IPS-15b (cell line): ENCODE data around the gene HK1.

Source experiments
- H3K27me3 ChIP-seq: one replicate; pipeline ENCODE4 v1.6.1; 2013; ENCODE audit warnings: low read length; ENCODE audit not compliant: control insufficient read depth, insufficient read depth
- H3K36me3 ChIP-seq: one replicate; pipeline ENCODE4 v1.6.1; 2013; ENCODE audit warnings: low read length; ENCODE audit not compliant: control insufficient read depth, insufficient read depth
- H3K4me1 ChIP-seq: one replicate; pipeline ENCODE4 v1.6.1; 2013; ENCODE audit warnings: mild to moderate bottlenecking, low read length; ENCODE audit not compliant: control insufficient read depth, insufficient read depth
- H3K4me3 ChIP-seq: one replicate; pipeline ENCODE4 v1.5.1; 2013; ENCODE audit warnings: low read depth, low read length
- H3K9ac ChIP-seq: one replicate; pipeline ENCODE4 v1.6.1; 2013; ENCODE audit warnings: low read depth, mild to moderate bottlenecking, low read length
- H3K9me3 ChIP-seq: one replicate; pipeline ENCODE4 v1.6.1; 2013; ENCODE audit warnings: mild to moderate bottlenecking, low read length; ENCODE audit not compliant: control insufficient read depth, insufficient read depth

HK1 gene

DNA sequence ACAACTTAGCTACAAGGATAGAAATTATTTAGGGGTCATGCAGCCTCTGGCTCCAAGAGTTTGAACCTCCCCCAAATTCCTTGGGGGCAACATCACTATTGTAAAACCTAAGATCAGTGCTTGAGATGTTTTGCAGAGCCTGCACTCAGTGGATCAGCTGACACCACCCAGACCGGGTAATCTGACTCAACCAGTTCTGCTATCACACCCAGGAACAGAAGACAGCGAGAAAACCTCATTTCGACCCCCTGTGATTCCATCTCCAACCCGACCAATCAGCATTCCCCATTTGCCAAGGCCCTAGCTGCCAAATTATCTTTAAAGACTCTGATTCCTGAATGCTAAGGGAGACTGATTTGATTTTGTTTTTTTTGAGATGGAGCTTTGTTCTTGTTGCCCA, 133.2 kb downstream of the HK1 start:
- no peaks in the 10 kb centered on the region for H3K4me1 ChIP-seq
- H3K9me3 ChIP-seq, result no peaks in the 10 kb centered on the region
- H3K9ac ChIP-seq, result no peak overlapping the region
- H3K36me3 ChIP-seq, result no peaks in the 10 kb centered on the region
- peaks cover 7% of the 10 kb centered on the region for H3K27me3 ChIP-seq
- H3K4me3 ChIP-seq, result no peak overlapping the region

DNA sequence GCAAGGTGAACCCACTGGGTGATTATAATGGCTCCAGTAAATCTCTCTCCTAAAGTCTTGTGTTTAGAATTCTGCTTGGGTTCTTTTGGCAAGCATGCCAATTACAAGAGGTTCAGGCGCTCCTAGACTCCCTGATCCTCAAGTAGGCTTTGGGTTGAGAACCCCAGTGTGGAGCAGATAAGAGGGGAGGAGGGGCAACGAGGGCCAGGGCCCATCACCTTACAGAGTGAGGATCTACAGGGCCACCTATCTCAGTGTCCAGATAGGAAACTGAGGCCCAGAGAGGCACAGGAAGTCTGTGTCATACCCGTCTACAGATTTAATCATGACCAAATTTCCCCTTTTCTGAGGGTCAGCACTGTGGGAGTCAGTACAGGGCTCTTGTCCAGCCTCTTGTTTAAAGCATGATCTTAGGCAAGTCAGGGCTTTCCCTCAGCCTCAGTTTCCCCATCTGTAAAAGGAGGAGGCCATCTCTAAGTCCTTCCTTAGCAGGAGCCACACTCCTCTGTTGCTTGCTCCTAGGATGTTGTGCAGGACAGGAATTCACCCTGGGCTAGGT, 134.0 kb downstream of the HK1 start:
- H3K27me3 ChIP-seq, result peaks cover 7% of the 10 kb centered on the region
- H3K9ac ChIP-seq, result no peak overlapping the region
- H3K4me1 ChIP-seq, result no peaks in the 10 kb centered on the region
- H3K9me3 ChIP-seq, result no peaks in the 10 kb centered on the region
- H3K36me3 ChIP-seq, result no peaks in the 10 kb centered on the region
- H3K4me3 ChIP-seq, result no peak overlapping the region

DNA sequence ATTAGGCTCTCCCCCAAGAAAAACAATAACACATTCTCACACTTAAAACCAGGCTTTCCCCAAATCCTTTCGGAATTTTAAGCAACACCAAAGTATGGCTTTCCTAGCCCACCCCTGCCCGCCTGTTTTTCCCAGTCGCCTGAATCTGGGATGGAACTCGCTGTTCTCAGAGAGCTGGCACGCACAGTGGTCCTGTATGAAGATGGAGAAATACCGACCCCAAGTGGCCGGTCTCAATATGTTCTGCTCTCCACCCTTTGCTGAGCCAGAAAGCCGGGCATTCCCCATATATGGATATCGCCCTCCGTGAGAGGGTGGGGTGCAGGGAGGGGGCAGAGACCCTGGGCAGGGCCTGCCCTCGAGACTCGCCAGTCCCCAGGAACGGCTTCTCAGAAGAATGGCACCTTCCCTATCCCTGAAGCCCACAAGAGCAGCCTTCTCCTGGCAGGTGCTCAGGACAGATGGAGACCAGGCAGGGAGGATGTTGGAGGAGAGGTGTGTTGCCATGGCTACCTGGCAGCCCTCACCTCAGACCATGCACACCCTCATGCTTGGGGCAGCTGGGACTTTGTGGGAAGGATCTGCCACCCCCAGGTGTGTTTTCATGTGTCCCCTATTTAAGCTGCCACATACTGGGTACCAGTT, 135.0 kb downstream of the HK1 start:
- Histone ChIP-seq H3K36me3 (no peaks in the 10 kb centered on the region), H3K9ac (no peak overlapping the region), H3K4me1 (no peaks in the 10 kb centered on the region), H3K9me3 (no peaks in the 10 kb centered on the region), H3K27me3 (peaks cover 3% of the 10 kb centered on the region), H3K4me3 (no peak overlapping the region)

DNA sequence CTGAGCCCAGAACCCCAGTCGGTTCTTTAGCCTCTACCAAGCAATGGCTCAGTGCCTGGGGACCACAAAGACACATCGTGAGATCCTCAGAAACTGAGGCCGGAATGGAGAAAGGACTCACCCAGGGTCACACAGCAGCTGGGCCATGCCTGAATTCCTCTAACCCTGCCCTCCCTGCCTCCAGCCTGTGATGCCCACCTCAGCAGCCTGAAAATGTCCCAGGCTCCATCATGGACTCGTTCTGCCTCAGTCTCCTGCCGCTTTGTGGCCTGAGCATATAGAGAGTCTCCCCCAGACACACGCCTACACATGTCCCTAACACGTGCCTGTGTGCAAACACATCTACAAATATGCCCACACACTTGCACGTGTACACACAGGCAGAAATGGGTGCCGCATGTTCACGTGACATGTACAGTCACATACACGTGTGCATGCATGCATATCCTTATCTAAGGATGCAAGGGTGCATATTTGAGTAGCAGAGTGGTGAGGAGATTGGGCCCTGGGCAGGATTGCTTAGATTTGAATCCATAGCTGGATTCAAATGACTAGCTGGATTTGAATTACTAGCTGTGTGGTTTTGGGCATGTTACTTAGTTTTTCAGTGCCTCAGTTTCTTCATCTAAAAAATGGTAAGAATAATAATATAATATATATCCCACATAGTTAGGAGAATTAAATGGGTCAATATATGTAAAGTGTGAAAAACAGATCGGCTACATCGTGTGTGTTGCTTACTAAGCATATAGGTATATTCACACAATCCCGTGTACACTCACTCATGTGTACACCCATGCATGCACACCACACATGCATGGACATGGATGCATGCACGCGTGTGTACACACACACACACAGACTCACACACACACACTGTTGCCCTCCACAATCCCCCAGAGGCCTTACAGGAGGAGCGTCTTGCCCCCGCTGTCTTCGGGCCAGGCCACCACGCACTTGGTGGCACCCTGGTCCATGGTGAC, 136.0 kb downstream of the HK1 start:
- Histone ChIP-seq H3K9me3 (no peaks in the 10 kb centered on the region), H3K4me1 (no peaks in the 10 kb centered on the region), H3K9ac (no peak overlapping the region), H3K36me3 (no peaks in the 10 kb centered on the region), H3K4me3 (no peak overlapping the region), H3K27me3 (no peaks in the 10 kb centered on the region)

DNA sequence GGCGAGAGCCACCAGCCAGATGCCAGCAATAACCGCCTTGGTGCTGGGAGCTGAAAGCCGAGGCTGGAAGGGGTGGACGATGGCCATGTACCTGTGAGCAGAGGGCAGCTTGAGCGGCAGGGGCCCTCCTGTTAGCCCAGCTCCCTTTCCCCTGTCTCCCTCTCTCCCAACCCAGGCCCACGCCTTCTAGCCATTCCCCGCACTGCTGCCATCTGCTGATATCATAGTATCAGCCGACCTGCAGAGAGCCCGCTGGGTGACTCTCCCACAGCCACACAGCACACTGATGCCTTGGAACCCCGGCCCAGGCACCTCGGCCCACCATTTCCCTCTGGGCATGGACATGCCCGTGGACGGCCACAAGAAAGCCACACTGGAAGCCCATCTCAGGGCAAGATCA, 136.8 kb downstream of the HK1 start:
- Histone ChIP-seq H3K27me3 (no peaks in the 10 kb centered on the region), H3K9ac (no peak overlapping the region)

DNA sequence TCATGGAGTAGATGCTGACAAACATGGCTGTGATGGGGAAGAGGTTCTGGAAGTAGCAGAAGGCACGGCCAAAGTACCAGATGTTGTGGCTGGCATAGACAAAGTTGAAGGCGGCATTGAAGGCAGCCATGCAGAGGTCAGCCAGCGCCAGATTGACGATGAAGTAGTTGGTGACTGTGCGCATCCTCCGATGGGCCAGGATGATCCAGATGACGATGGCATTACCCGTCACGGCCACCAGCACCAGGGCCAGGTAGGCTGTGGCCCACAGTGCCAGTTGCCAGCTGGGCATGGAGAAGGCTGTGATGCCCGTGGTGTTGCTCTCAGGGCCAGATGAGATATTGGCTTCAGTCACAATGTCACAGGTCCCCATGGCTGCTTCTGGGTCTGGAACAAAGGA, 137.7 kb downstream of the HK1 start:
- no peaks in the 10 kb centered on the region for H3K27me3 ChIP-seq
- H3K9ac ChIP-seq, result no peak overlapping the region
- H3K4me3 ChIP-seq, result no peak overlapping the region
- no peaks in the 10 kb centered on the region for H3K9me3 ChIP-seq
- no peaks in the 10 kb centered on the region for H3K36me3 ChIP-seq
- H3K4me1 ChIP-seq, result no peaks in the 10 kb centered on the region

More for the DNA sequence above, 136.8 kb downstream of the HK1 start:
- Histone ChIP-seq H3K9me3 (no peaks in the 10 kb centered on the region), H3K4me3 (no peak overlapping the region), H3K4me1 (no peaks in the 10 kb centered on the region), H3K36me3 (no peaks in the 10 kb centered on the region)

DNA sequence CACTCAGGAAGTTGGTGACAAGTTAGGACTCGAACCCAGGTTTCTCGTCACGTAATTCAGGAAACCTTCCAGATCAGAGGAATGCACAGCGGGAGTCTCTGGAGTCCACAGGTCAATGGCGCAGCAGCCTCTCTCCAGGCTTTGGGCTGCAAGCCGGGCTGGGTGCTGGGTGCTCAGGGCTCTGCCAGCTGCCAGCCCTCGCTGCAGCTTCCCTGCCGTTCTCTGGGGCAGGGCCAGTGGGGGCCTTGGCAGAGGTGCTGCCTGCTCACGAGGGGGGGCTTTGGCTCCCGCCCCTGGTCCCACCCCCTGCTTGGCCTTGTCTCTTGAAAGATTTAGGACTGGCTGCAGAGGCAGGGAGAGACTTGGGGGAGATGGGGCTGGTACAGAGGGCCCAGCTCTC, 138.4 kb downstream of the HK1 start, which contains the start of gene TACR2:
Gene TACR2 (minus strand): TSS at position 224 of the 400 bp plus-strand sequence. CDS start 595 bp downstream, outside the sequence.
- Histone ChIP-seq H3K36me3 (no peaks in the 10 kb centered on the region), H3K4me3 (no peak within 1 kb of the TSS), H3K27me3 (no peaks in the 10 kb centered on the region), H3K4me1 (no peaks in the 10 kb centered on the region), H3K9ac (no peak within 1 kb of the TSS), H3K9me3 (no peaks in the 10 kb centered on the region)

DNA sequence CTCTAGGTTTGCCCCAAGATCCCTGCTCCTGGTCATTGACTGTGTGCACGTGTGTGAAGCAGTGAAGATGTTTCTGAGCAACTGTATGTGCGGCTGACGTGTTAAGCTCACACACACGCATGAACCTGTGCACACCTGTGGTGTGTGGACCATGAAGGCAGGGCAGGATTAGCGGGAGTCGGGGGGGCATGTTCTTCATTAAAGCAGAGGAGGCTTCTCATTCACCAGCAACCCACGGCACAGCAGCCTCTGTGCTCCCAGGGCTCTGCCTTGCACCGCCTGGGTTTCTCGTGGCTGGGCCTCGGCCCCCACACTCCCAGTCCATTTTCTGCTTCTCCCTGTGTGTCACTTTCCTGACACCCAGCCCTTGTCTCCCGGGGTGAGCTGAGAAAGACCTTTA, 139.2 kb downstream of the HK1 start:
- no peaks in the 10 kb centered on the region for H3K27me3 ChIP-seq
- H3K4me1 ChIP-seq, result no peaks in the 10 kb centered on the region
- H3K36me3 ChIP-seq, result no peaks in the 10 kb centered on the region
- H3K9me3 ChIP-seq, result no peaks in the 10 kb centered on the region
- no peak overlapping the region for H3K4me3 ChIP-seq
- no peak overlapping the region for H3K9ac ChIP-seq

DNA sequence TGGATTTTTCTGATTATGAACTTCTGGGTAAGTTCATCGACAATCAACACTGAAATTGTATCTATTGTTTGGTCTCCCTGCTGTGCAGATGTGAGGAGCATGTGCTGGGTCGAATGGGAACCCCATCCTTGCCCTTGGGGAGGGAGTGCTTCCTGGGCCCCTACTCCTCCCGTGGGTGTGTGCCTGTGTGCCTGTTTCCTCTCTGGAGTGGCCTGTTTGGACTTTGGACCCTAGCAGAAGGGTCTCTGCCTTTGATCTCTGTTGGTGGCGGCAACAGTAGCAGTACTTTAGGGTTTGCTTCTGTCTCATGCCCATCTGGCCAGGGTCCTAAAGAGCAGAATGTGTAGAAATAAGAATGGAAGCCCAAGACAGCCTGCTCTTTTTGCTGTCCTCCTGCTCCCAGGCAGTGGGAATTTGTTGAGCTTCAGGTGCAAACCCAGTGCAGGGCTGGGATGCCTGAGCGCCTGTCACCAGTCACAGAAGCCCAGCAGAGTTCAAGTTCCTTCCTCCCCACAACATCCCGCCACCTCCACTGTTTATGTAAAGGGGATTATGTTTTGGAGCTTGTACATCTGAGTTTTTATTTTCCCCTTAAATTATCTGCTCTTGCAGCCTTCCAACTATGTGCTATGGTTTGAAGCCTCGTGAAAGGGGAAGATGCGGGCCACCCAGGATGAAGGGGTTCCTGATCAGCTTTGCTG, 139.9 kb downstream of the HK1 start:
- Histone ChIP-seq H3K9ac (no peak overlapping the region), H3K27me3 (no peaks in the 10 kb centered on the region)

DNA sequence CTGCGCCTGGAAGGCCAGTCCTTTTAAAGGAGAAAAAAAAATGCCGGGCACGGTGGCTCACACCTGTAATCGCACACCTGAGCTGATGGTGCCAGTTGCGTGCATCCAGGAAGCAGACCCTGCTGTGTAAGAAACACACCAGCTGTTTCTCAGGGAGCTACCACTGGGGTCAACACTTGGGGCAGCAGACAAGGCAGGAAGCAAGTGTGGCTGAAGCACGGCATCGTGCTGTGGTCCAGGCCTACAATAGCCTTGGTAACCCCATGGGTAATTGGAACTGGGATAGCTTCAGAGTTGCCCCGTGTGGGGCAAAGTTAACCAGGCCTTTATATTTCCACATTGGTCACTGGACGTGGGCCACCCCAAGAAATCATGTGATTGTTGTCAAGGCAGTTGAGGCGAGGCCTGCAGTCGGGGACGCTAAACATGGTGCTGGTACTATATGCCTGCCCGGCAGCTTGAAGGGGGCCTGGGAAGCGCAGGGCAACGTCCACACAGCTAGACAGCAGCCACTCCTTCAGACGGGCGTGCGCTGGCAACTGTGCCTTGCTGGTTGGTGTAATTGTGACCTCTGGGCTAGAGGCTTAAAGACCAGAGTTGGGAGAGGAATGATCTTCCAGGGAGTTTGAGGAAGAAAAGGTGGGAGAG, 140.9 kb downstream of the HK1 start:
- no peak overlapping the region for H3K4me3 ChIP-seq
- no peaks in the 10 kb centered on the region for H3K27me3 ChIP-seq
- H3K36me3 ChIP-seq, result no peaks in the 10 kb centered on the region
- no peaks in the 10 kb centered on the region for H3K9me3 ChIP-seq
- H3K9ac ChIP-seq, result no peak overlapping the region
- H3K4me1 ChIP-seq, result no peaks in the 10 kb centered on the region

More for the DNA sequence above, 139.9 kb downstream of the HK1 start:
- H3K4me3 ChIP-seq, result no peak overlapping the region
- H3K9me3 ChIP-seq, result no peaks in the 10 kb centered on the region
- H3K4me1 ChIP-seq, result no peaks in the 10 kb centered on the region
- H3K36me3 ChIP-seq, result no peaks in the 10 kb centered on the region

DNA sequence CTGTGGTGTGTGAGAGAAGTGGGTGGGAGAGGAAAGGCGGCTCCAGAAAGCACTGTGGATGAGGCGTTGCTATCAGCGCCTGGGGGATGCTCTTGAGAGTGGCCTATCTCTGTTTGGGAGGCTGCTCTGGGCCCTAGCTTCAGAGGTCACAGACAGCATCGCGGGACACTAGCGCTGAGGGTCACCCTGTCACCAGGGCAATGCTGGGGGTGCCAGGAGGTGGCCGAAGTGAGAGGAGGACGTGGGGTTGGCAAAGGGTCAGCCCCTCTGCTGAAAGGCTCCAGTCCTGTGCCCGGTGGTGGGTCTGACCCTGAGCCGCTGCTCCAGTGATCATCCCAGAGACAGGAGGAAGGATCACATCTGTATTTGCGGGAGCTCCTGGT, 141.4 kb downstream of the HK1 start:
- no peaks in the 10 kb centered on the region for H3K9me3 ChIP-seq
- H3K36me3 ChIP-seq, result no peaks in the 10 kb centered on the region
- no peaks in the 10 kb centered on the region for H3K4me1 ChIP-seq
- no peak overlapping the region for H3K4me3 ChIP-seq
- no peak overlapping the region for H3K9ac ChIP-seq
- no peaks in the 10 kb centered on the region for H3K27me3 ChIP-seq
